Islet of Langerhans (tissue), 1 donor: ENCODE results near the gene RPL41.
"Not testable (repeated sequence)": the region's sequence is repeated elsewhere in the genome, so short reads cannot be mapped to it uniquely, and the experiment has no call there.

Experiments used
- FAIRE-seq: peaks from one replicate; lab custom pipeline; 2011; peaks lifted over from hg19 to GRCh38; lab: Jason Lieb, UNC

RPL41 gene

DNA sequence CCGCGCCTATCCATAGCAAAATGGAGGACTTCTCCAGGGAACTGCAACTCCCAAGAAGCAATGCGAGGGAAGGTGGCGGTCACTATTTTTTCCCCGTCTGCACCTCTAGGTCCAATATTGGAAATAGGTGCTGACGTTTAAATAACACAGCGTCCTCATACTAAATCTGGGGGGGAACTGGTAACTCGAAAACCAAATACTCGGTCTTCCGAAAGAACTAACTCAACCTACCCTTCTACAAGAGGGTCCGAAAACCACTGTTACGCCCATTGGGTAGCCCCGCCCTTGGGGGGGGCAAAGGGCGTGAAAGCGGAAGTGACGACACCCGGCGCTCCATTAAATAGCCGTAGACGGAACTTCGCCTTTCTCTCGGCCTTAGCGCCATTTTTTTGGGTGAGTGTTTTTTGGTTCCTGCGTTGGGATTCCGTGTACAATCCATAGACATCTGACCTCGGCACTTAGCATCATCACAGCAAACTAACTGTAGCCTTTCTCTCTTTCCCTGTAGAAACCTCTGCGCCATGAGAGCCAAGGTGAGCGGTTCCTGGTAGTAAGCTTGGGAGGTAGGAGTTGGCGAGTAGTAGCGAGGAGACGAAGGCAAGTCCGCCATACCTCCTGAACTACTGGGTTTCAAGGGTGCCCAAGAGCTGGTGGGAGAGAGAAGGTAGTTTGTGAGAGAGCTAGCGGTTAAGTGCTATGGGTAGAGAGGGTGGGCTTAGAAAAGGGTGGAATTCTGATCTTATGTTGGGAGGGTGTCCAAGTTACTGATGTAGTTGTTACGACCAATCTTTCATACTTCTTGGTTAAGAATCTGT is at the start of gene RPL41:
RPL41 (plus strand) TSS at position 367 of the 815 bp plus-strand sequence.
- no peak for FAIRE-seq

DNA sequence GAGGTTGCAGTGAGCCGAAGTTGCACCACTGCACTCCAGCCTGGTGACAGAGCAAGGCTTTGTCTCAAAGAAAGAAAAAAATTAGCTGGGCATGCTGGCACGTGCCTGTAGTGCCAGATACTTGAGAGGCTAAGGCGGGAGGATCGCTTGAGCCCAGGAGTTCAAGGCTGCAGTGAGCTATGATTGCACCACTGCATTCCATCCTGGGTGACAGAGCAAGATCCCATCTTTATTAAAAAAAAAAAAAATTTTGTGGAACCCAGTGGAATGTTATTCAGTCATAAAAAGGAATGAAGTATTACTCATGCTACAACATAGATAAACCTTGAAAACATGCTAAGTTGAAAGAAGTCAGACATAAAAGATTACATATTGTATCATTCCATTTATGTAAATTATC is 44.8 kb upstream of the RPL41 start:
- no peak for FAIRE-seq

DNA sequence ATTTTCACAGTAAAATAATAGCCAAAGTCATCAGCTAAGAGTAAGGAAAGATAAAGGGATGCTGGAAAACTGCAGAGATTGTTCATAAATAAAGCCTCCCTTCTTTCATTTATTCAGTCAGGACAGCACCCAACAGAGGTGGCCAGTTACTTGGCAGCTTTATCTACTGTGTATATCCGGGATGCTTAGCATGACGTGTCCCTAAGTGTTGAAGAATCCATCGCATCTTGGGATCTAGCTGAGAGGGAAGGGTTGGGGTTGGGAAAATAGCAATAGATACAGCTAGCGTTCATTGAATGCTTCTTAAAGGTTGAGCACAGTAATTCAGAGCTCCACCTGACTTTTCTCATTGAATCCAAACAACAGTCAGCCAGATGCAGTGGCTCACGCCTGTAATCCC is 42.0 kb upstream of the RPL41 start:
- no peak for FAIRE-seq

DNA sequence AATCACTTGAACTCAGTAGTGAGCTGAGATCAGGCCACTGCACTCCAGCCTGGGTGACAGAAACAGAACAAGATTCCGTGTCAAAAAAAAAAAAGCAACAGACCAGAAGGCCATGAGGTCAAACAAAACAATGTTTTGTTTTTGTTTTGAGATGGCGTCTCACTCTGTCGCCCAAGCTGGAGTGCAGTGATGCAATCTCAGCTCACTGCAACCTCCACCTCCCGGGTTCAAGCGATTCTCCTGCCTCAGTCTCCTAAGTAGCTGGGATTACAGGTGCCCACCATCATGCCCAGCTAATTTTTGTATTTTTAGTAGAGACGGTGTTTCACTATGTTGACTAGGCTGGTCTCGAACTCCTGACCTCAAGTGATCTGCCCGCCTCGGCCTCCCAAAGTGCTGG is 38.5 kb upstream of the RPL41 start:
- not testable (repeated sequence) for FAIRE-seq

DNA sequence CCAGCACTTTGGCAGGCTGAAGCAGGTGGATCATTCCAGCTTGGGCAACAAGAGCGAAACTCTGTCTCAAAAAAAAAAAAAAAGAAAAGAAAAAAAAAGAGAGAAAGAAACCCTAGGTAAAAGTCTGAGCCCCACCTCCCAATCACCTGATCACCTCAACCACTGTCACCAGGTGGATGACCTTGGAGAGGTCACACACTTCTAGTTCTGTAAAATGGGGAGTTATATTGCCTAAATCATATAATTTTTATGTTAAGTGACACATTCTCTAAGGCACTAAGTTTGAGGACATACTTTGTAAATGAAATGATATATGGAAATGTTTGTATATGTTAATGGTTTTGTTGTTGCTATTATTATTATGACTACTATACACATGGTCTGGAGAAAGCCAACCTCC is 38.0 kb upstream of the RPL41 start:
- no peak for FAIRE-seq

DNA sequence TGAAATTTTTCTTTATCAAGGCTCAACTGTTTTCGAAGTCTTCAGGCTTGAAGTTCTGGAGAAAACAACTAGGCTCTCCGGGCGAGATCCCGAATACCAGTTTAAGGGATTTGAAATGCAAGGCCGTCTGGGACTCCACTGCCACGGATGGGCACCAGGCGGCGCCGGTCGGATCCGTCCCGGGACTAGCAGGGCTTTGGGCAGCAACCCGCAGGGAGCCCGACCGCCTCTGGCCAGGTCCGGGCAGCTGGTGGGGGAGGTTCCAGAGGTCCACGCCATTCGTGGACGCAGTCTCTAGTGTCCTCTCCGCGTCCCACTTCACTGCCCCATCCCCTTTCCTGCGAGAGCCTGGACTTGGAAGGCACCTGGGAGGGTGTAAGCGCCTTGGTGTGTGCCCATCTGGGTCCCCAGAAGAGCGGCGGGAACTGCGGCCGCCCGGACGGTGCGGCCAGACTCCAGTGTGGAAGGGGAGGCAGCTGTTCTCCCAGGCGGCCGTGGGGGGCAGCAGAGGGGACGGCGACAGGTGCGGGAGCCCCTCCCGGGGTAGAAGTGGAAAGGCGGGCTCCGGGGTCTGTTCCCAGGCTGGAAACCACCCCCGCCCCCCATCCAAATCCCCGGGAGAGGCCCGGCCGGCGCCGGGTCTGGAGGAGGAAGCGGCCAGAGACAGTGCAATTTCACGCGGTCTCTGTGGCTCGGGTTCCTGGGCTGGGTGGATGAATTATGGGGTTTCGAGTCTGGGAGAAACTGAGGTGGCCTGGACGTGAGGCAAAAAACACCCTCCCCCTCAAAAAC is 37.3 kb upstream of the RPL41 start:
- no peak for FAIRE-seq

DNA sequence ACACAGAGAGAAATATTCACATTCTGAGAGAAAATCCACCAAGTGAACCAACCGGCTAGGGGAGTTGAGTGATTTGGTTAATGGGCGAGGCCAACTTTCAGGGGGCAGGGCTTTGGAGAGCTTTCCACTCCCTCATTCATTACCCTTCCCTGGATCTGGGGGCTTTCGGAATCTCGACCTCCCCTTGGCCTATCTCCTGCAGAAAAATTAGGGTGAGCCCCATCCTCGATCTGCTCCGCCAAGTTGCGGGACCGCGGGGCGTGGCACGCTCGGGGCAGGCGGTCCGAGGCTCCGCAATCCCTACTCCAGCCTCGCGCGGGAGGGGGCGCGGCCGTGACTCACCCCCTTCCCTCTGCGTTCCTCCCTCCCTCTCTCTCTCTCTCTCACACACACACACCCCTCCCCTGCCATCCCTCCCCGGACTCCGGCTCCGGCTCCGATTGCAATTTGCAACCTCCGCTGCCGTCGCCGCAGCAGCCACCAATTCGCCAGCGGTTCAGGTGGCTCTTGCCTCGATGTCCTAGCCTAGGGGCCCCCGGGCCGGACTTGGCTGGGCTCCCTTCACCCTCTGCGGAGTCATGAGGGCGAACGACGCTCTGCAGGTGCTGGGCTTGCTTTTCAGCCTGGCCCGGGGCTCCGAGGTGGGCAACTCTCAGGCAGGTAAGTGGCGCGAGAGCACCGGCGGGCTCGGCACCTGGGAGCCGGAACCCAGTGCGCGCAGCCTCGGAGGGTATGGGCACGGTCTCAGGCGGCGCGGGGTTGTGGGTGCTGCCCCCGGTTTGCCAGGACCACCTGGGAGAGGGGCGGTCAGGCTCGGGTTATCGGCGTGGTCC is 36.5 kb upstream of the RPL41 start, which contains the start of gene ERBB3:
ERBB3 (plus strand) TSS at position 443 of the 833 bp plus-strand sequence; CDS start at position 579, 136 bp downstream.
- no peak for FAIRE-seq

DNA sequence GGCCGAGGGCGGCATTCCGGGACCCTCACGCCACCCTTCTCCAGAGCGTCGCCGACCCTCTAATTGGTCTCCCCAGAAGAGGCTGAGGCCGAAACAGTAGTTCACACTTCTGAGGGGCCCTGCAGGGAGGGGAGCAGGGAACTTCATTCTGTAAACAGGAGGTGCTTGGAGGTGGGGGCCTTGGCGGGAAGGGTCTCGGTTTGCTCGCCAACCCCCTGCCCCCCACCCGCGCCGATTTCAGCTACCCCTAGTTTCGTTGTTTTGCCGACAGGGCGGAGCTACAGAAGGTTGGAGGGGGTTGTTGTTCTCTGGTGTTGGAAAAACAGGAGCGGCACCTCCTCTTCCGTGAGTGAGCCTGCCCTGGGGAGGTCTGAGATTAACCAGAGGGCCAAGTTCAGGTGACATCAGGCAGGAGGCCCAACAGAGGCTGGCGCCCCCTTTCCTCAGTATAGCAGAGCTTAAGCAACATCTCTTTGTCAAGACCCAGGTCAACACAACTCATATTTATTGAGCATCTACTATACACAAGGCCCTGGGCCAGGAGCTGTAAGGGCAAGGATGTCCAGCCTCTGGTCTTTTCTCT is 35.8 kb upstream of the RPL41 start:
- FAIRE-seq: no peak

DNA sequence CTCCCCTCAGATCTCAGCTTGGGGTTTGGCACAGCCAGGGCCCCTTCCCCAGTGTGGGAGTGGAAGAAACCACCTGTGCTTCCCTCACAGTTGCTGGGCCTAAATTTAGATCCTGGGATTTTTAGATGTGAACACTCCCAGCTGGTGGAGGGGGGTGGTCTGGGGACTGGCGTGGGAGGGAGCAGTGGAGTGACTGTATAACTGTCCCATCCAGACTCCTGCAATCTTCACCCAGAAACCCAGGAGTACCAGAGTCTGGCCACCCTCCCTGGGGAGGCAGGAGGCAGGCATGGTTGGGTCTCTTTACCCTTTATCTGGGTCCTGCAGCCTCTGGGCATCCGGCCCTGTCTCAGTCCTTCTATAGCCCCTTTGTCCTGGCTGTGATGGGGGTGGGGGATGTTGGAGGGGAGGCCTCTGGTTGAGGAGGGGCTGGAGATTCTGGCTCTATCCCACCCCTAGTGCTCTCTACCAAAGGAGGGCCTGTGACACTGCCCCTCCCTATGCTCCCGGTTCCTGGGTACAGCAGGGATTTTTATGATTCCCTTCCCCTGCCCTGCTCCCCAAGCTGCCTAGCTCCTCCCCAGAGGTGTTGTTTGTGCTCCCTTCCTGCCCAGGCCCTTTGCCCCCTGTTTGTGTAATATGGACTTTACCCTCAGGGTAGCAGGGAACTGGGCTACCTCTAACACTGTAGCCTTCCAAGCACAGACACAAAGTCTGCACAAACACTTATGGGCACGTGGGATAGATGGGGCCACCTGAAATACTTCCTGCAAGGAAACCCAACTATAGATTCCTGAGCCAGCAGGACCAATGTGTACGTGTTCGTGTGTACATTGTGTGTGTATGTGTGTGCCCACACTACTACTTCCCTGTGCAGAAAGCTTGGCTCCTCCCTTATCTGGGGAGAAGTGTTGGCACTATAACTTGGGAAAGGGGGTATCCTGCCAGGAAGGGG is 34.8 kb upstream of the RPL41 start:
- FAIRE-seq: no peak

DNA sequence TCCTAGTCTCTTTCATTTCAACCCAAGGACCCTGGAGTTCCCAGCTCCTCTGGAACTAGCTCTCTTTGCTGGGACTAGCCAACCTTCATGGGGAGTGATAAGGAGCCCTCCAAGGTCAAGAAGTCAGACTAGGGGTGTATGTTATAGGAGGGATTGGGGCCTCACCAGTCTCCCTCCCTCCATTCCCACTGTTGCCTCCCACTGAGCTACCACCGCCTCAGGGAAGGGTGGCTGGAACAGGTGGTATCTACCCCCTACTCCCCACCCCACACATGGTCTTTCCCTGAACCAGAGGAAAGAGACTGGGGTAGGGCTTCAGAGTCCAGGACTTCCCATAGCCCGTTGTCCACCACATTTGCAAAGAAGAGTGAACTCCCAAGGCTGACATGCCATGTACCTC is 34.1 kb upstream of the RPL41 start:
- no peak for FAIRE-seq

DNA sequence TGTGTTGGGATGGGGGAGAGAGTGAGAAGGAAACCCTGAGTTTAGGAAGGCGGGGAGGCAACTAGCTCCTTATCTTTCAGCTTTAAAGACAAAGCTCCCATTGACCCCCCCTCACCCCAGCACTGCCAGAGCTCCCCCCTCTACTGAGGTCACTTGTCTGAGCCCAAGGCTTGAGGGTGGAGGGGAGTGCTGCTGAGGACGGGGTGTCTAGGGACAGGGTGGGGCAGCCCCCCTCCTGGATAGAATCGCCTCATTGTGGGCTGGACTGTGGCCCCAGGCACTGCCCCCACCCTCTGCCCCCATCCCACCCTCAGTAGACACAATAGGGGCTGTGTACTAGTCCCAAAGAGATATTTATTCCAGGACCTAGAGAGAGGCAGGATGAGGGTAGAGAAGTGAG is 33.5 kb upstream of the RPL41 start:
- no peak for FAIRE-seq

DNA sequence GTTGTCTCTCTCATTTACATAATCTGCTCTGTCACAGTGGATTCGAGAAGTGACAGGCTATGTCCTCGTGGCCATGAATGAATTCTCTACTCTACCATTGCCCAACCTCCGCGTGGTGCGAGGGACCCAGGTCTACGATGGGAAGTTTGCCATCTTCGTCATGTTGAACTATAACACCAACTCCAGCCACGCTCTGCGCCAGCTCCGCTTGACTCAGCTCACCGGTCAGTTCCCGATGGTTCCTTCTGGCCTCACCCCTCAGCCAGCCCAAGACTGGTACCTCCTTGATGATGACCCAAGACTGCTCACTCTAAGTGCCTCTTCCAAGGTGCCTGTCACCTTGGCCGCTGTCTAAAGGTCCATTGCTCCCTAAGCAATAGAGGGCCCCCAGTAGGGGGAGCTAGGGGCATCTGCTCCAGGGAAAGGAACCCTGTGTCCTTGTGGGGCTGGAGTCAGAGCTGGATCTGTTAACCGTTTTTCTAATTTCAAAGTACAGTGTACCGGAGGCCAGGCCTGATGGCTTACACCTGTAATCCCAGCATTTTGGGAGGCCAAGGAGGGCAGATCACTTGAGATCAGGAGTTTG is 31.4 kb upstream of the RPL41 start:
- no peak for FAIRE-seq

DNA sequence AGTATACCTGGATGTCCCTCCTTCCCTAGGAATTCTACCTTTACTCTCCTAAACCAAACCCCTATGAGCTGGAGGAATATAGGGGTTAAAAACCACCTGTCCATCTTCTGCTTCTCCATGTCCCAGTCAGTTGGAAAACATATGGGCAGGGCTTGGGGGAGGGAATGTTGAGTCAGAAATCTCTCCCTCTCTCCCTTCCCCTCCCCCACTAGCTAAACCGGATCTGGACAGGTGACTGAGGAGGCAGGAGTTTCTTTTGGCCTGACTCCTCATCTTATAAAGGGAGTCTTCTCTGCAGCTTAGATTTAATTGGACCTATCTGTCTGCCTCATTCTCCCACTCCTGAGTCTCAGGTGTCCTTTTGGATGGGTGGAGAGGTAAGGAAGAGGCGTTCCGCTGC is 30.3 kb upstream of the RPL41 start:
- FAIRE-seq: no peak

DNA sequence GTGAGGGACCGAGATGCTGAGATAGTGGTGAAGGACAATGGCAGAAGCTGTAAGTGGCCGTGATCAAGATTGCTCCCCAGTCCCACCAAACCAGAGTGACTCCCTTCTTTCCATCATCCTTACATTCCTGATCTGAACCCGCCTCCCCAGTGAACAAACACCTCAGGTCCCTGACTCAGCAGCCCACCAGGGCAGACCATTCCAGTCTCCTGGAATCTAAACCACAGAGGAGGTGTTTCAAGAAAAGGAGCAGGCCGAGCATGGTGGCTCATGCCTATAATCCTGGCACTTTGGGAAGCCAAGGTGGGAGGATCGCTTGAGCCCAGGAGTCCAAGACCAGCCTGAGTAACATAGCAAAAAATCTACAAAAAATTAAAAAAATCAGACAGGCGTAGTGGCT is 29.8 kb upstream of the RPL41 start:
- no peak for FAIRE-seq

DNA sequence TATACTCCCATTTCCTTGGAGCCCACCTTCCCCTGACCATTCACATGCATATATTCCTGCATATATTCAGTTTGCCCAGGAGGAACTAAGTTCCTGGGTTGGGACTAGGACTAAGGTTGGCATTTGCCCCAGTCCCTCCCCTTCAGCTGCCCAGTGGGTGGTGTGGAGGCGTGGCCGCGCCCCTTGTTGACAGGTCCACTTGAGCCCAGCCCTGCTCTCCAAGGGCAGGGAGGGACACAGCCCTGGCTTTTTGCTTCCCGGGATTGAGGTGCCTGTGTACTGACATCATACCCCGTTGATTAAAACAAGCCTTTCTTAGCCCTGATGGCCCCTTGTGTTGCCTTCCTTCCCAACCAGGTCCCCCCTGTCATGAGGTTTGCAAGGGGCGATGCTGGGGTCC is 29.2 kb upstream of the RPL41 start:
- no peak for FAIRE-seq

DNA sequence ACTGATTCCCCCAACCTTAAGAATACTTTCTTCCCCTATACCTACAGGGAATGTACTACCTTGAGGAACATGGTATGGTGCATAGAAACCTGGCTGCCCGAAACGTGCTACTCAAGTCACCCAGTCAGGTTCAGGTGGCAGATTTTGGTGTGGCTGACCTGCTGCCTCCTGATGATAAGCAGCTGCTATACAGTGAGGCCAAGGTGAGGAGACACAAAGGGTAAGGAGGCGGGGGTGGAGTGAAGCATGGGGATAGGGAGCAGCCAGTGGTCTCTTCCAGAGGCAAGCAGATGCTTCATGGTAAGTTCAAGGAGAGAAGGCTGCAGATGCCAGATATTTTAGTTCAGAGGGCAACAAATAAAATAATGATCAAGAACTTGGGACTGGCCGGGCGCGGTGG is 18.7 kb upstream of the RPL41 start:
- no peak for FAIRE-seq

DNA sequence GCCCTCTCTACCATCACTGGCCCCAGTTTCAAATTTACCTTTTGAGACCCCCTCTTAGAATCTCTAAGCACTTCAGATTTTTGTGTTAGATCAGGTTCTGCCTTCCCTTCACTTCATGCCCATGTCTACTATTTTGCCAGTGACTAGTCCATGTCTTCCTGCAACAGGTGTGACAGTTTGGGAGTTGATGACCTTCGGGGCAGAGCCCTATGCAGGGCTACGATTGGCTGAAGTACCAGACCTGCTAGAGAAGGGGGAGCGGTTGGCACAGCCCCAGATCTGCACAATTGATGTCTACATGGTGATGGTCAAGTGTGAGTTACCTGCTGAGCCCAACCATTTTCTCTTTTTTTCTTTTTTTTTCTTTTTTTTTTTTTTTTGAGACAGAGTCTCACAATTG is 17.8 kb upstream of the RPL41 start:
- FAIRE-seq: no peak

DNA sequence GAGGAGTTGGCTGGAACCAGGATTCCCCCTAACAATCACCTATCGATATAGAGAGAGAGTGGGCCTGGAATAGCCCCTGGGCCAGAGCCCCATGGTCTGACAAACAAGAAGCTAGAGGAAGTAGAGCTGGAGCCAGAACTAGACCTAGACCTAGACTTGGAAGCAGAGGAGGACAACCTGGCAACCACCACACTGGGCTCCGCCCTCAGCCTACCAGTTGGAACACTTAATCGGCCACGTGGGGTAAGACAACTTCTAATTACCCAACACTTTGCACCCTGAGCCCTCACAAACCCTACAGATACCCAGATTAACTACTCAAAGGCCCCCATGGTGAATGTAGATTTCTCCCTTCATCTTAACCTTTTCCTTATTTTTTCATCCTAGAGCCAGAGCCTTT is 16.6 kb upstream of the RPL41 start:
- FAIRE-seq: no peak

DNA sequence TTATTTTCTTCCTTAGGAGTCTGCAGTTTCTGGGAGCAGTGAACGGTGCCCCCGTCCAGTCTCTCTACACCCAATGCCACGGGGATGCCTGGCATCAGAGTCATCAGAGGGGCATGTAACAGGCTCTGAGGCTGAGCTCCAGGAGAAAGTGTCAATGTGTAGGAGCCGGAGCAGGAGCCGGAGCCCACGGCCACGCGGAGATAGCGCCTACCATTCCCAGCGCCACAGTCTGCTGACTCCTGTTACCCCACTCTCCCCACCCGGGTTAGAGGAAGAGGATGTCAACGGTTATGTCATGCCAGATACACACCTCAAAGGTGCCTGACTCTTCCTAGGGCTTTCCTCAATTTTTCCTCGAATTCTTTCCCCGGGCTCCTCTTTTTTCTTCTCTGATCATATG is 15.4 kb upstream of the RPL41 start:
- FAIRE-seq: no peak

DNA sequence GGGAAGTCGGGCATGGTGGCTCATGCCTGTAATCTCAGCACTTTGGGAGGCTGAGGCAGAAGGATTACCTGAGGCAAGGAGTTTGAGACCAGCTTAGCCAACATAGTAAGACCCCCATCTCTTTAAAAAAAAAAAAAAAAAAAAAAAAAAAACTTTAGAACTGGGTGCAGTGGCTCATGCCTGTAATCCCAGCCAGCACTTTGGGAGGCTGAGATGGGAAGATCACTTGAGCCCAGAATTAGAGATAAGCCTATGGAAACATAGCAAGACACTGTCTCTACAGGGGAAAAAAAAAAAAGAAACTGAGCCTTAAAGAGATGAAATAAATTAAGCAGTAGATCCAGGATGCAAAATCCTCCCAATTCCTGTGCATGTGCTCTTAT is 13.8 kb upstream of the RPL41 start:
- no peak for FAIRE-seq
